ENCODE data around the gene ZP3.
"Not testable (repeated sequence)": the region's sequence is repeated elsewhere in the genome, so short reads cannot be mapped to it uniquely, and the experiment has no call there.

Gene ZP3

GRCh38 chr7:76407718-76408117, 17.0 kb upstream of the ZP3 start:
- no peaks in the 10 kb centered on the region for H3K27me3 ChIP-seq (ENCODE audit: insufficient read depth, low read length)
- no peaks in the 10 kb centered on the region for H3K36me3 ChIP-seq (ENCODE audit: insufficient read depth, low read length)
- H3K4me1 ChIP-seq (ENCODE audit: control insufficient read depth, insufficient read depth, low read length, unreplicated experiment): no peaks in the 10 kb centered on the region
- no peaks in the 10 kb centered on the region for H3K79me2 ChIP-seq (ENCODE audit: control insufficient read depth, insufficient read depth, low read length, unreplicated experiment)
- H2AFZ ChIP-seq (ENCODE audit: low read length, unreplicated experiment): no peak overlapping the region
- no peak overlapping the region for H3K4me3 ChIP-seq (ENCODE audit: low read depth, low read length)
- H3K27ac ChIP-seq (ENCODE audit: low read depth, low read length): no peak overlapping the region

- no peak overlapping the region for H3K4me3 ChIP-seq (ENCODE audit: low read depth, low read length)
- no peaks in the 10 kb centered on the region for H3K79me2 ChIP-seq (ENCODE audit: control insufficient read depth, insufficient read depth, low read length, unreplicated experiment)
- no peak overlapping the region for H3K27ac ChIP-seq (ENCODE audit: low read depth, low read length)
- no peaks in the 10 kb centered on the region for H3K27me3 ChIP-seq (ENCODE audit: insufficient read depth, low read length)
- H2AFZ ChIP-seq (ENCODE audit: low read length, unreplicated experiment): no peak overlapping the region
- no peaks in the 10 kb centered on the region for H3K4me1 ChIP-seq (ENCODE audit: control insufficient read depth, insufficient read depth, low read length, unreplicated experiment)
- H3K36me3 ChIP-seq (ENCODE audit: insufficient read depth, low read length): no peaks in the 10 kb centered on the region
Observed at GRCh38 chr7:76408121-76408560, 16.6 kb upstream of the ZP3 start.

- Histone ChIP-seq H2AFZ (ENCODE audit: low read length, unreplicated experiment) (no peak within 1 kb of the TSS), H3K4me3 (ENCODE audit: low read depth, low read length) (no peak within 1 kb of the TSS), H3K27me3 (ENCODE audit: insufficient read depth, low read length) (no peaks in the 10 kb centered on the region), H3K27ac (ENCODE audit: low read depth, low read length) (no peak within 1 kb of the TSS), H3K36me3 (ENCODE audit: insufficient read depth, low read length) (no peaks in the 10 kb centered on the region), H3K79me2 (ENCODE audit: control insufficient read depth, insufficient read depth, low read length, unreplicated experiment) (no peaks in the 10 kb centered on the region), H3K4me1 (ENCODE audit: control insufficient read depth, insufficient read depth, low read length, unreplicated experiment) (no peaks in the 10 kb centered on the region)
Observed at GRCh38 chr7:76409537-76409936, 15.2 kb upstream of the ZP3 start, which contains the start of gene SSC4D. Gene SSC4D, minus strand, starts transcription at chr7:76409697. Its CDS starts 5,258 bp downstream, at chr7:76404439.

- no peak overlapping the region for H3K4me3 ChIP-seq (ENCODE audit: low read depth, low read length)
- no peaks in the 10 kb centered on the region for H3K79me2 ChIP-seq (ENCODE audit: control insufficient read depth, insufficient read depth, low read length, unreplicated experiment)
- H3K27me3 ChIP-seq (ENCODE audit: insufficient read depth, low read length): no peaks in the 10 kb centered on the region
- H3K4me1 ChIP-seq (ENCODE audit: control insufficient read depth, insufficient read depth, low read length, unreplicated experiment): no peaks in the 10 kb centered on the region
- no peak overlapping the region for H2AFZ ChIP-seq (ENCODE audit: low read length, unreplicated experiment)
- no peak overlapping the region for H3K27ac ChIP-seq (ENCODE audit: low read depth, low read length)
- no peaks in the 10 kb centered on the region for H3K36me3 ChIP-seq (ENCODE audit: insufficient read depth, low read length)
Observed at GRCh38 chr7:76411626-76412025, 13.1 kb upstream of the ZP3 start.

GRCh38 chr7:76412249-76412648, 12.5 kb upstream of the ZP3 start:
- Histone ChIP-seq H3K79me2 (ENCODE audit: control insufficient read depth, insufficient read depth, low read length, unreplicated experiment) (no peaks in the 10 kb centered on the region), H3K27me3 (ENCODE audit: insufficient read depth, low read length) (no peaks in the 10 kb centered on the region), H3K4me3 (ENCODE audit: low read depth, low read length) (no peak overlapping the region), H3K27ac (ENCODE audit: low read depth, low read length) (no peak overlapping the region), H3K36me3 (ENCODE audit: insufficient read depth, low read length) (no peaks in the 10 kb centered on the region), H2AFZ (ENCODE audit: low read length, unreplicated experiment) (no peak overlapping the region), H3K4me1 (ENCODE audit: control insufficient read depth, insufficient read depth, low read length, unreplicated experiment) (no peaks in the 10 kb centered on the region)

GRCh38 chr7:76417654-76418310, 7.0 kb upstream of the ZP3 start:
- not testable (repeated sequence) for H3K36me3 ChIP-seq (ENCODE audit: insufficient read depth, low read length); H3K27me3 ChIP-seq (ENCODE audit: insufficient read depth, low read length); H3K79me2 ChIP-seq (ENCODE audit: control insufficient read depth, insufficient read depth, low read length, unreplicated experiment); H2AFZ ChIP-seq (ENCODE audit: low read length, unreplicated experiment); H3K4me3 ChIP-seq (ENCODE audit: low read depth, low read length); H3K27ac ChIP-seq (ENCODE audit: low read depth, low read length); H3K4me1 ChIP-seq (ENCODE audit: control insufficient read depth, insufficient read depth, low read length, unreplicated experiment)

- H3K79me2 ChIP-seq (ENCODE audit: control insufficient read depth, insufficient read depth, low read length, unreplicated experiment); H2AFZ ChIP-seq (ENCODE audit: low read length, unreplicated experiment); H3K4me3 ChIP-seq (ENCODE audit: low read depth, low read length); H3K27me3 ChIP-seq (ENCODE audit: insufficient read depth, low read length); H3K36me3 ChIP-seq (ENCODE audit: insufficient read depth, low read length): not testable (repeated sequence)
- Histone ChIP-seq H3K27ac (ENCODE audit: low read depth, low read length) (peak overlapping the region; percentile 70), H3K4me1 (ENCODE audit: control insufficient read depth, insufficient read depth, low read length, unreplicated experiment) (peaks cover 15% of the 10 kb centered on the region)
Observed at GRCh38 chr7:76421097-76421496, 3.7 kb upstream of the ZP3 start.

GRCh38 chr7:76423666-76424412, 911 bp upstream of the ZP3 start:
- H3K27ac ChIP-seq (ENCODE audit: low read depth, low read length): no peak overlapping the region

GRCh38 chr7:76425156-76425555, 406 bp downstream of the ZP3 start:
- no peaks in the 10 kb centered on the region for H3K27me3 ChIP-seq (ENCODE audit: insufficient read depth, low read length)
- no peaks in the 10 kb centered on the region for H3K36me3 ChIP-seq (ENCODE audit: insufficient read depth, low read length)
- H3K27ac ChIP-seq (ENCODE audit: low read depth, low read length): no peak overlapping the region
- peaks cover 19% of the 10 kb centered on the region for H3K4me1 ChIP-seq (ENCODE audit: control insufficient read depth, insufficient read depth, low read length, unreplicated experiment)
- H2AFZ ChIP-seq (ENCODE audit: low read length, unreplicated experiment): no peak overlapping the region
- H3K79me2 ChIP-seq (ENCODE audit: control insufficient read depth, insufficient read depth, low read length, unreplicated experiment): no peaks in the 10 kb centered on the region
- no peak overlapping the region for H3K4me3 ChIP-seq (ENCODE audit: low read depth, low read length)

More at GRCh38 chr7:76423666-76424412, 911 bp upstream of the ZP3 start:
- peaks cover 15% of the 10 kb centered on the region for H3K4me1 ChIP-seq (ENCODE audit: control insufficient read depth, insufficient read depth, low read length, unreplicated experiment)
- no peaks in the 10 kb centered on the region for H3K36me3 ChIP-seq (ENCODE audit: insufficient read depth, low read length)
- no peaks in the 10 kb centered on the region for H3K27me3 ChIP-seq (ENCODE audit: insufficient read depth, low read length)
- no peaks in the 10 kb centered on the region for H3K79me2 ChIP-seq (ENCODE audit: control insufficient read depth, insufficient read depth, low read length, unreplicated experiment)
- no peak overlapping the region for H3K4me3 ChIP-seq (ENCODE audit: low read depth, low read length)
- H2AFZ ChIP-seq (ENCODE audit: low read length, unreplicated experiment): no peak overlapping the region

GRCh38 chr7:76425558-76425957, 808 bp downstream of the ZP3 start:
- not testable (repeated sequence) for H3K27me3 ChIP-seq (ENCODE audit: insufficient read depth, low read length); H3K4me3 ChIP-seq (ENCODE audit: low read depth, low read length); H3K36me3 ChIP-seq (ENCODE audit: insufficient read depth, low read length); H3K79me2 ChIP-seq (ENCODE audit: control insufficient read depth, insufficient read depth, low read length, unreplicated experiment); H3K27ac ChIP-seq (ENCODE audit: low read depth, low read length); H2AFZ ChIP-seq (ENCODE audit: low read length, unreplicated experiment)
- H3K4me1 ChIP-seq (ENCODE audit: control insufficient read depth, insufficient read depth, low read length, unreplicated experiment): peaks cover 19% of the 10 kb centered on the region

- Histone ChIP-seq H3K27ac (ENCODE audit: low read depth, low read length) (no peak overlapping the region), H3K4me3 (ENCODE audit: low read depth, low read length) (no peak overlapping the region), H2AFZ (ENCODE audit: low read length, unreplicated experiment) (no peak overlapping the region), H3K27me3 (ENCODE audit: insufficient read depth, low read length) (no peaks in the 10 kb centered on the region), H3K79me2 (ENCODE audit: control insufficient read depth, insufficient read depth, low read length, unreplicated experiment) (no peaks in the 10 kb centered on the region), H3K36me3 (ENCODE audit: insufficient read depth, low read length) (no peaks in the 10 kb centered on the region), H3K4me1 (ENCODE audit: control insufficient read depth, insufficient read depth, low read length, unreplicated experiment) (peaks cover 17% of the 10 kb centered on the region)
Observed at GRCh38 chr7:76426246-76426645, 1.5 kb downstream of the ZP3 start.
